Liver (tissue), 3 donors: ENCODE data around the gene ACOT8.

ENCODE experiments used
- HNF4G ChIP-seq: IDR thresholded peaks from 2 replicates; pipeline ENCODE4 v1.6.1; 2016; ENCODE audit warnings: antibody characterized with exemption
- MAX ChIP-seq: IDR thresholded peaks from 2 replicates; pipeline ENCODE4 v1.6.1; 2016; ENCODE audit warnings: antibody characterized with exemption
- TF ChIP-seq, protein P1 (sequence below): fragments of 150-350 bp; IDR thresholded peaks from 2 replicates; pipeline ENCODE4 v1.5.1; 2017; ENCODE audit warnings: improper control_type of control experiment, low read depth, low read length; ENCODE audit not compliant: missing input control
- TF ChIP-seq, protein P2 (sequence below): IDR thresholded peaks from 2 replicates; pipeline ENCODE4 v1.6.1; 2016; ENCODE audit warnings: antibody characterized with exemption, mild to moderate bottlenecking
- donor health status: healthy.
- donor health status: healthy.

- TF ChIP-seq, protein P1, sequence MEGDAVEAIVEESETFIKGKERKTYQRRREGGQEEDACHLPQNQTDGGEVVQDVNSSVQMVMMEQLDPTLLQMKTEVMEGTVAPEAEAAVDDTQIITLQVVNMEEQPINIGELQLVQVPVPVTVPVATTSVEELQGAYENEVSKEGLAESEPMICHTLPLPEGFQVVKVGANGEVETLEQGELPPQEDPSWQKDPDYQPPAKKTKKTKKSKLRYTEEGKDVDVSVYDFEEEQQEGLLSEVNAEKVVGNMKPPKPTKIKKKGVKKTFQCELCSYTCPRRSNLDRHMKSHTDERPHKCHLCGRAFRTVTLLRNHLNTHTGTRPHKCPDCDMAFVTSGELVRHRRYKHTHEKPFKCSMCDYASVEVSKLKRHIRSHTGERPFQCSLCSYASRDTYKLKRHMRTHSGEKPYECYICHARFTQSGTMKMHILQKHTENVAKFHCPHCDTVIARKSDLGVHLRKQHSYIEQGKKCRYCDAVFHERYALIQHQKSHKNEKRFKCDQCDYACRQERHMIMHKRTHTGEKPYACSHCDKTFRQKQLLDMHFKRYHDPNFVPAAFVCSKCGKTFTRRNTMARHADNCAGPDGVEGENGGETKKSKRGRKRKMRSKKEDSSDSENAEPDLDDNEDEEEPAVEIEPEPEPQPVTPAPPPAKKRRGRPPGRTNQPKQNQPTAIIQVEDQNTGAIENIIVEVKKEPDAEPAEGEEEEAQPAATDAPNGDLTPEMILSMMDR: no peak
- no peak for TF ChIP-seq MAX
- no peak for TF ChIP-seq HNF4G
- TF ChIP-seq, protein P2, sequence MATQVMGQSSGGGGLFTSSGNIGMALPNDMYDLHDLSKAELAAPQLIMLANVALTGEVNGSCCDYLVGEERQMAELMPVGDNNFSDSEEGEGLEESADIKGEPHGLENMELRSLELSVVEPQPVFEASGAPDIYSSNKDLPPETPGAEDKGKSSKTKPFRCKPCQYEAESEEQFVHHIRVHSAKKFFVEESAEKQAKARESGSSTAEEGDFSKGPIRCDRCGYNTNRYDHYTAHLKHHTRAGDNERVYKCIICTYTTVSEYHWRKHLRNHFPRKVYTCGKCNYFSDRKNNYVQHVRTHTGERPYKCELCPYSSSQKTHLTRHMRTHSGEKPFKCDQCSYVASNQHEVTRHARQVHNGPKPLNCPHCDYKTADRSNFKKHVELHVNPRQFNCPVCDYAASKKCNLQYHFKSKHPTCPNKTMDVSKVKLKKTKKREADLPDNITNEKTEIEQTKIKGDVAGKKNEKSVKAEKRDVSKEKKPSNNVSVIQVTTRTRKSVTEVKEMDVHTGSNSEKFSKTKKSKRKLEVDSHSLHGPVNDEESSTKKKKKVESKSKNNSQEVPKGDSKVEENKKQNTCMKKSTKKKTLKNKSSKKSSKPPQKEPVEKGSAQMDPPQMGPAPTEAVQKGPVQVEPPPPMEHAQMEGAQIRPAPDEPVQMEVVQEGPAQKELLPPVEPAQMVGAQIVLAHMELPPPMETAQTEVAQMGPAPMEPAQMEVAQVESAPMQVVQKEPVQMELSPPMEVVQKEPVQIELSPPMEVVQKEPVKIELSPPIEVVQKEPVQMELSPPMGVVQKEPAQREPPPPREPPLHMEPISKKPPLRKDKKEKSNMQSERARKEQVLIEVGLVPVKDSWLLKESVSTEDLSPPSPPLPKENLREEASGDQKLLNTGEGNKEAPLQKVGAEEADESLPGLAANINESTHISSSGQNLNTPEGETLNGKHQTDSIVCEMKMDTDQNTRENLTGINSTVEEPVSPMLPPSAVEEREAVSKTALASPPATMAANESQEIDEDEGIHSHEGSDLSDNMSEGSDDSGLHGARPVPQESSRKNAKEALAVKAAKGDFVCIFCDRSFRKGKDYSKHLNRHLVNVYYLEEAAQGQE: no peak
These were observed 48.4 kb upstream of the ACOT8 start for GRCh38 chr20:45905505-45906079.
